ENCODE measurements around the gene CCDC40. TPM values are rescaled to one million over a fixed set of nuclear protein-coding genes. Genes with fewer than 3 reads are reported as not detected.

The CCDC40 gene
- total and polyA plus RNA-seq, 2 of the 13 experiments (the other 11 are each of a cell fraction or from before 2014, with no cell fraction given), result 4.1 to 5.5 TPM

GRCh38 chr17:80063830-80064585 lies 27.6 kb downstream of the CCDC40 start (continued):
- TF ChIP-seq ZNF276 (CRISPR knock-in tag; IDR thresholded peaks at IDR 0.05; ENCODE audit: low read depth), result no peak
- 0 out of 2 replicates have a peak, but pooled peaks have one; percentile 54 for TF ChIP-seq SMAD3 (CRISPR knock-in tag; IDR thresholded peaks at IDR 0.05)
- TF ChIP-seq ZNF780A (CRISPR knock-in tag; IDR thresholded peaks at IDR 0.05), result no peak
- TF ChIP-seq JDP2 (CRISPR knock-in tag; IDR thresholded peaks at IDR 0.05; ENCODE audit: borderline replicate concordance), result no peak
- no peak for TF ChIP-seq SNAPC5 (CRISPR knock-in tag; IDR thresholded peaks at IDR 0.05; ENCODE audit: borderline replicate concordance)
- no peak for TF ChIP-seq SOX5 (CRISPR knock-in tag; IDR thresholded peaks at IDR 0.05; ENCODE audit: borderline replicate concordance)
- peak; percentile 38; the same call in 1 of the 2 replicates for TF ChIP-seq HOXA3 (CRISPR knock-in tag; IDR thresholded peaks at IDR 0.05)
- TF ChIP-seq CBFB (CRISPR knock-in tag; IDR thresholded peaks at IDR 0.05), result no peak
- no peak; the same call in 1 of the 2 replicates for TF ChIP-seq RXRB (CRISPR knock-in tag; IDR thresholded peaks at IDR 0.05; ENCODE audit: borderline replicate concordance)
- TF ChIP-seq ZNF552 (CRISPR knock-in tag; IDR thresholded peaks at IDR 0.05; ENCODE audit: borderline replicate concordance), result no peak
- TF ChIP-seq EED (CRISPR knock-in tag; IDR thresholded peaks at IDR 0.05), result no peak
- no peak for TF ChIP-seq ZNF83 (CRISPR knock-in tag; IDR thresholded peaks at IDR 0.05; ENCODE audit: borderline replicate concordance)
- TF ChIP-seq ZNF770 (CRISPR knock-in tag; IDR thresholded peaks at IDR 0.05), result no peak
- TF ChIP-seq ZBTB43 (CRISPR knock-in tag; conservative IDR thresholded peaks at IDR 0.05), result no peak
- no peak for TF ChIP-seq MTF2 (CRISPR knock-in tag; IDR thresholded peaks at IDR 0.05; ENCODE audit: borderline replicate concordance)
- TF ChIP-seq XBP1 (CRISPR knock-in tag; IDR thresholded peaks at IDR 0.05), result no peak
- no peak for TF ChIP-seq ZNF878 (CRISPR knock-in tag; IDR thresholded peaks at IDR 0.05)
- TF ChIP-seq ZNF12 (CRISPR knock-in tag; IDR thresholded peaks at IDR 0.05), result no peak
- TF ChIP-seq ATF1 (CRISPR knock-in tag; IDR thresholded peaks at IDR 0.05), result no peak
- TF ChIP-seq TIGD3 (CRISPR knock-in tag; IDR thresholded peaks at IDR 0.05; ENCODE audit: borderline replicate concordance), result no peak
- peak; percentile 39; the same call in 1 of the 2 replicates for TF ChIP-seq SALL1 (CRISPR knock-in tag; IDR thresholded peaks at IDR 0.05)
- TF ChIP-seq PAF1 (CRISPR knock-in tag; IDR thresholded peaks at IDR 0.05), result no peak
- TF ChIP-seq ZNF136 (CRISPR knock-in tag; IDR thresholded peaks at IDR 0.05; ENCODE audit: low read depth), result no peak
